Panc1 (cell line): ENCODE results near the gene DLGAP1.

ENCODE experiments used
- CTCF ChIP-seq: fragments of 450-650 bp; IDR thresholded peaks from 2 replicates; pipeline ENCODE4 v1.5.1; 2017; ENCODE audit warnings: mild to moderate bottlenecking
- POLR2AphosphoS5 ChIP-seq: IDR thresholded peaks from 2 replicates; pipeline ENCODE4 v1.6.1; 2012; ENCODE audit warnings: mild to moderate bottlenecking, low read depth, low read length, moderate library complexity
- REST ChIP-seq, 2 experiments: IDR thresholded peaks; 2 replicates each; pipeline ENCODE4 v1.6.1; 2011 to 2012; ENCODE audit warnings: low read depth in 2 of 2, control low read depth in 1 of 2, low read length in 1 of 2, mild to moderate bottlenecking in 1 of 2, moderate library complexity in 1 of 2; ENCODE audit not compliant: insufficient read depth in 1 of 2
- SIN3A ChIP-seq: IDR thresholded peaks from 2 replicates; pipeline ENCODE4 v1.6.1; 2012; ENCODE audit warnings: low read depth, mild to moderate bottlenecking, low read length, moderate library complexity, borderline replicate concordance; ENCODE audit not compliant: insufficient read depth
- TCF7L2 ChIP-seq: IDR thresholded peaks from 2 replicates; pipeline ENCODE4 v1.6.1; 2011; ENCODE audit warnings: mild to moderate bottlenecking, low read depth, low read length, inconsistent platforms

GRCh38 chr18:3554811-3555427, 900.2 kb downstream of the DLGAP1 start:
- TF ChIP-seq CTCF: no peak
- no peak for TF ChIP-seq SIN3A
- no peak for TF ChIP-seq REST (IDR thresholded peaks at IDR 0.05; ENCODE audit: insufficient read depth in 1 of 2, low read depth in 2 of 2, low read length in 1 of 2)
- TF ChIP-seq POLR2AphosphoS5: no peak
- no peak for TF ChIP-seq TCF7L2
